Endothelial cell of umbilical vein (primary cell): ENCODE measurements around the gene CDH7. TPM values are rescaled to one million over a fixed set of nuclear protein-coding genes. Genes with fewer than 3 reads are reported as not detected.

Experiments used
- BruUV-seq: library from RNA; stranded (reverse); fragments of 400-500 nt; replicated peaks from 2 replicates; lab custom pipeline; 2021; lab: Mats Ljungman, UMichigan
- CTCF ChIA-PET: fragments of 300-600, 350-600 bp; sonication (Branson Sonifier 250); formaldehyde crosslinking; loops from one replicate; lab custom pipeline; 2021; ENCODE audit warnings: antibody characterized with exemption, inconsistent platforms; lab: Charles Lee
- POLR2A ChIA-PET: fragments of 300-600, 350-600 bp; sonication (Branson Sonifier 250); formaldehyde crosslinking; loops from one replicate; lab custom pipeline; 2021; ENCODE audit warnings: antibody characterized with exemption, inconsistent platforms; lab: Charles Lee
- DNase-seq: peaks from one replicate; pipeline ENCODE4 v3.0.0-alpha.2; 2011; ENCODE audit warnings: low read depth, low spot score
- FAIRE-seq: peaks from 2 replicates; lab custom pipeline; 2011; peaks lifted over from hg19 to GRCh38; lab: Jason Lieb, UNC
- H2AFZ ChIP-seq: 2 replicates; pipeline ENCODE4 v1.6.0; 2012; ENCODE audit warnings: low read depth, low read length, control low read depth, inconsistent platforms
- H3K27ac ChIP-seq: 2 replicates; pipeline ENCODE4 v1.5.1; 2011; ENCODE audit warnings: low read depth, mild to moderate bottlenecking, control low read depth, low read length, moderate library complexity; ENCODE audit not compliant: insufficient read depth
- H3K27me3 ChIP-seq, 2 experiments: 2 replicates each; pipeline versions ENCODE4 v1.6.0 to v1.6.1; 2011; ENCODE audit warnings: low read length in 2 of 2, mixed read lengths in 1 of 2; ENCODE audit not compliant: control insufficient read depth in 2 of 2, insufficient read depth in 2 of 2
- H3K36me3 ChIP-seq, 2 experiments: 2 replicates in 1 of 2; 3 replicates in 1 of 2; pipeline ENCODE4 v1.5.1; 2011; ENCODE audit warnings: low read length in 2 of 2, mild to moderate bottlenecking in 1 of 2, moderate library complexity in 1 of 2; ENCODE audit not compliant: control insufficient read depth in 2 of 2, insufficient read depth in 2 of 2; ENCODE audit errors: extremely low read depth in 1 of 2
- H3K4me1 ChIP-seq: 3 replicates; pipeline ENCODE4 v1.5.1; 2011; ENCODE audit warnings: mild to moderate bottlenecking, low read length; ENCODE audit not compliant: control insufficient read depth, insufficient read depth; ENCODE audit errors: extremely low read depth
- H3K4me2 ChIP-seq: 2 replicates; pipeline ENCODE4 v1.6.1; 2011; ENCODE audit warnings: low read length, control low read depth, mixed read lengths; ENCODE audit not compliant: insufficient read depth
- H3K4me3 ChIP-seq, 3 experiments: fragments of 200-600 bp in 1 of 3; sonication (generic), shearing (Covaris generic) in 1 of 3; replicated peaks in 1 of 3; 2 replicates each; pipeline ENCODE4 v1.5.1; 2011 to 2016; ENCODE audit warnings: control low read depth in 3 of 3, low read length in 3 of 3, mild to moderate bottlenecking in 2 of 3, inconsistent platforms in 1 of 3, low read depth in 1 of 3, moderate library complexity in 1 of 3; ENCODE audit not compliant: insufficient read depth in 1 of 3
- H3K79me2 ChIP-seq: 2 replicates; pipeline ENCODE4 v1.6.0; 2012; ENCODE audit warnings: low read length, inconsistent platforms; ENCODE audit not compliant: control insufficient read depth, insufficient read depth
- H3K9ac ChIP-seq: replicated peaks from 2 replicates; pipeline ENCODE3; 2011; ENCODE audit warnings: low read length, control low read depth; ENCODE audit not compliant: insufficient read depth; ENCODE audit errors: extremely low read depth
- H3K9me1 ChIP-seq: replicated peaks from 3 replicates; pipeline ENCODE4 v1.6.0; 2011; ENCODE audit warnings: mild to moderate bottlenecking, low read length; ENCODE audit not compliant: control insufficient read depth, insufficient read depth; ENCODE audit errors: extremely low read depth
- H3K9me3 ChIP-seq: replicated peaks from 2 replicates; pipeline ENCODE4 v1.5.1; 2012; ENCODE audit warnings: low read length, inconsistent platforms; ENCODE audit not compliant: control insufficient read depth, insufficient read depth
- H4K20me1 ChIP-seq: replicated peaks from 2 replicates; pipeline ENCODE3; 2011; ENCODE audit warnings: mild to moderate bottlenecking, low read length; ENCODE audit not compliant: control insufficient read depth, insufficient read depth; ENCODE audit errors: extremely low read depth
- EZH2 ChIP-seq: IDR thresholded peaks from 2 replicates; pipeline ENCODE4 v1.6.1; 2012; ENCODE audit warnings: borderline replicate concordance, low read depth, mild to moderate bottlenecking, moderate library complexity, low read length, inconsistent platforms; ENCODE audit not compliant: severe bottlenecking
- FOS ChIP-seq: IDR thresholded peaks from 2 replicates; pipeline ENCODE4 v1.6.1; 2011; ENCODE audit warnings: mild to moderate bottlenecking, low read length, moderate library complexity, borderline replicate concordance; ENCODE audit not compliant: insufficient read depth
- GATA2 ChIP-seq: IDR thresholded peaks from 2 replicates; pipeline ENCODE4 v1.7.0; 2011; ENCODE audit warnings: low read depth, mild to moderate bottlenecking, moderate library complexity, mixed read lengths, low read length; ENCODE audit not compliant: insufficient read length, insufficient read depth
- JUN ChIP-seq: IDR thresholded peaks from 2 replicates; pipeline ENCODE4 v1.6.1; 2011; ENCODE audit warnings: borderline replicate concordance, low read depth; ENCODE audit not compliant: insufficient read length, insufficient read depth
- MYC ChIP-seq: IDR thresholded peaks from one replicate; pipeline ENCODE4 v1.6.1; 2011; ENCODE audit warnings: mild to moderate bottlenecking, low read depth, low read length
- POLR2A ChIP-seq: IDR thresholded peaks from 2 replicates; pipeline ENCODE4 v1.6.1; 2012; ENCODE audit warnings: low read depth, mild to moderate bottlenecking, control low read depth, low read length
- POLR2AphosphoS5 ChIP-seq: IDR thresholded peaks from 2 replicates; pipeline ENCODE4 v1.6.1; 2012; ENCODE audit warnings: low read depth, mild to moderate bottlenecking, control low read depth, low read length, moderate library complexity; ENCODE audit not compliant: insufficient read depth
- dilution Hi-C: fragments of 300-500 bp; cut with MboI; formaldehyde crosslinking; loops from one replicate; pipeline ENCODE4 v1.15.0; 2019; ENCODE audit warnings: low sequenced_read_pairs; ENCODE audit not compliant: extremely low pct_ligation_motif_present
- intact Hi-C: fragments of 100-400 bp; cut with micrococcal nuclease; formaldehyde crosslinking; loops from one replicate; pipeline ENCODE4 v1.10.0; 2022
- polyA plus RNA-seq, 4 experiments: library from polyadenylated mRNA; depleted of rRNA in 3 of 4; stranded (reverse) in 3 of 4; unstranded in 1 of 4; fragments of >200 nt; gene quantifications; 2 replicates each; pipeline versions ENCODE4 v1.2.1 to v1.2.3, GENCODE V29; 2011 to 2012; ENCODE audit warnings: missing spikeins in 1 of 4
- total RNA-seq: library from RNA; stranded (reverse); gene quantifications from 2 replicates; pipeline ENCODE4 v1.2.3, GENCODE V29; 2021
- TF ChIP-seq, protein P1 (sequence below), 2 donors: IDR thresholded peaks; 1 replicate in 1 of 2; 2 replicates in 1 of 2; pipeline ENCODE4 v1.5.1; 2011; ENCODE audit warnings: low read length in 2 of 2, mild to moderate bottlenecking in 2 of 2, moderate library complexity in 2 of 2, control low read depth in 1 of 2, inconsistent platforms in 1 of 2, low read depth in 1 of 2; ENCODE audit not compliant: insufficient read depth in 1 of 2; ENCODE audit errors: extremely low read depth in 1 of 2
- TF ChIP-seq, protein P2 (sequence below): IDR thresholded peaks from 2 replicates; pipeline ENCODE4 v1.6.1; 2011; ENCODE audit not compliant: insufficient read depth, insufficient read length

The CDH7 gene
- total and polyA plus RNA-seq, 2 donors (not counting 3 experiments of a cell fraction or from before 2014, with no cell fraction given), result not detected

DNA sequence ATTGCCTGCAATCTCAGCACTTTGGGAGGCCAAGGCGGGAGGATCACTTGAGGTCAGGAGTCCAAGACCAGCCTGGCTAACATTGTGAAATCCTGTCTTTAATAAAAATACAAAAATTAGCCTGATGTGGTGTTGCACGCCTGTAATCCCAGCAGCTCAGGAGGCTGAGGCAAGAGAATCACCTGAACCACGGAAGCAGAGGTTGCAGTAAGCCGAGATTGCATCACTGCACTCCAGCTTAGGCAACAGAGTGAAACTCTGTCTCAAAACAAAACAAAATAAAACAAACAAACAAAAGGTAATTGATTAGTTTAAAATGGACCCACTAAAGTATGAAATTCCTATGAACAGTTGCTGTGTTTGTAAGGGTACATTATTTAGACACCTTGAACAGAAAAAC lies 39.8 kb downstream of the CDH7 start:
- BruUV-seq, result no TSS peak
- Histone ChIP-seq H3K27me3 (no peaks in the 10 kb centered on the region), H3K9me1 (no peaks in the 10 kb centered on the region), H3K36me3 (no peaks in the 10 kb centered on the region), H4K20me1 (no peaks in the 10 kb centered on the region), H3K4me3 (no peak overlapping the region), H3K79me2 (no peaks in the 10 kb centered on the region), H3K4me2 (no peak overlapping the region), H2AFZ (no peak overlapping the region), H3K4me1 (no peaks in the 10 kb centered on the region), H3K9ac (no peak overlapping the region), H3K27ac (no peak overlapping the region), H3K9me3 (no peaks in the 10 kb centered on the region)
- ChIA-PET POLR2A (no interaction called here), CTCF (no interaction called here)
- no peak for DNase-seq
- intact Hi-C loops (no loop called here), dilution Hi-C loops (no loop called here)
- FAIRE-seq, result no peak
- TF ChIP-seq JUN (no peak), MYC (no peak), GATA2 (no peak), FOS (no peak), POLR2AphosphoS5 (no peak), EZH2 (no peak), POLR2A (no peak)
- TF ChIP-seq, protein P1, sequence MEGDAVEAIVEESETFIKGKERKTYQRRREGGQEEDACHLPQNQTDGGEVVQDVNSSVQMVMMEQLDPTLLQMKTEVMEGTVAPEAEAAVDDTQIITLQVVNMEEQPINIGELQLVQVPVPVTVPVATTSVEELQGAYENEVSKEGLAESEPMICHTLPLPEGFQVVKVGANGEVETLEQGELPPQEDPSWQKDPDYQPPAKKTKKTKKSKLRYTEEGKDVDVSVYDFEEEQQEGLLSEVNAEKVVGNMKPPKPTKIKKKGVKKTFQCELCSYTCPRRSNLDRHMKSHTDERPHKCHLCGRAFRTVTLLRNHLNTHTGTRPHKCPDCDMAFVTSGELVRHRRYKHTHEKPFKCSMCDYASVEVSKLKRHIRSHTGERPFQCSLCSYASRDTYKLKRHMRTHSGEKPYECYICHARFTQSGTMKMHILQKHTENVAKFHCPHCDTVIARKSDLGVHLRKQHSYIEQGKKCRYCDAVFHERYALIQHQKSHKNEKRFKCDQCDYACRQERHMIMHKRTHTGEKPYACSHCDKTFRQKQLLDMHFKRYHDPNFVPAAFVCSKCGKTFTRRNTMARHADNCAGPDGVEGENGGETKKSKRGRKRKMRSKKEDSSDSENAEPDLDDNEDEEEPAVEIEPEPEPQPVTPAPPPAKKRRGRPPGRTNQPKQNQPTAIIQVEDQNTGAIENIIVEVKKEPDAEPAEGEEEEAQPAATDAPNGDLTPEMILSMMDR (IDR thresholded peaks at IDR 0.05; ENCODE audit: extremely low read depth in 1 of 2, insufficient read depth in 1 of 2, low read depth in 1 of 2, low read length in 2 of 2), result no peak
- TF ChIP-seq, protein P2, sequence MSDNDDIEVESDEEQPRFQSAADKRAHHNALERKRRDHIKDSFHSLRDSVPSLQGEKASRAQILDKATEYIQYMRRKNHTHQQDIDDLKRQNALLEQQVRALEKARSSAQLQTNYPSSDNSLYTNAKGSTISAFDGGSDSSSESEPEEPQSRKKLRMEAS, result no peak
